GM21423 (cell line): ENCODE measurements around the gene RBM23.
A peak's percentile ranks its signal among the peaks of the same experiment; 100 is the strongest.
"Not testable (repeated sequence)": the region's sequence is repeated elsewhere in the genome, so short reads cannot be mapped to it uniquely, and the experiment has no call there.

Source experiments
- ATAC-seq: cut with Tn5 transposase; IDR thresholded peaks from one replicate; pipeline ENCODE4 v1.9.1; 2021; ENCODE audit warnings: mild to moderate bottlenecking, moderate library complexity; ENCODE audit not compliant: unreplicated experiment

The RBM23 gene

DNA sequence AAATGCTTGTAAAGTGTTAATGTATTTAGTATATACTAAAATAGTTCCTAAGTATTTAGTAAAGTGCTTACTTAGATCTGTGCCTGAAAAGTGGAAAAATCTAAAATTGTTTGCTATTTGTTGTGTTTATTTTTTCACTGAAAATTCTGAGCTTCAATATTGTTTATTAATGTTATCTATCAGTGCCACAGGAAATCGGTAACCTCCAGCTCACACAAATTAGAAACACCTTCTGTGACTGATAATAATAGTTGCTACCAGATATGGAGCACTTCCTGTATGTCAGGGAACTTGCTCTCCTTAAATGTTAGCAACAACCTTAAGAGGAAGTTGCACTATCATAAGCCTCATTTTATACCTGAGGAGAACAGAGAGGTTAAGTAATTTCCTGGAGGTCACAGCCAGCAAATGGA, 48.1 kb downstream of the RBM23 start:
- ATAC-seq: peak; percentile 24

DNA sequence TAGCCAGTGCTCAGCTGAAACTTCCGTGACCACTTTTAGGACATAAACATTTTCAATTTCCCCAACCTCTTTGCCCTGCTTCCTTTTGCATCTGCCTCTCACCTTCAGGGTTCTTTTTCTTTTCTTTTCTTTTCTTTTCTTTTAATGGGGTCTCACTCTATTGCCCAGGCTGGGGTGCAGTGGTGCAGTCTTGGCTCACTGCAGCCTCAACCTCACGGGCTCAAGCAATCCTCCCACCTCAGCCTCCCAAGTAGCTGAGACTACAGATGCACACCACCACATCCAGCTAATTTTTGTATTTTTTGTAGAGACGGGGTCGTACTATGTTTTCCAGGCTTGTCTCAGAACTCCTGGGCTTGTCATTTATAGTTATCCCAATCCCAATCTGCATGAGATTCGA, 52.1 kb downstream of the RBM23 start:
- ATAC-seq: no peak

DNA sequence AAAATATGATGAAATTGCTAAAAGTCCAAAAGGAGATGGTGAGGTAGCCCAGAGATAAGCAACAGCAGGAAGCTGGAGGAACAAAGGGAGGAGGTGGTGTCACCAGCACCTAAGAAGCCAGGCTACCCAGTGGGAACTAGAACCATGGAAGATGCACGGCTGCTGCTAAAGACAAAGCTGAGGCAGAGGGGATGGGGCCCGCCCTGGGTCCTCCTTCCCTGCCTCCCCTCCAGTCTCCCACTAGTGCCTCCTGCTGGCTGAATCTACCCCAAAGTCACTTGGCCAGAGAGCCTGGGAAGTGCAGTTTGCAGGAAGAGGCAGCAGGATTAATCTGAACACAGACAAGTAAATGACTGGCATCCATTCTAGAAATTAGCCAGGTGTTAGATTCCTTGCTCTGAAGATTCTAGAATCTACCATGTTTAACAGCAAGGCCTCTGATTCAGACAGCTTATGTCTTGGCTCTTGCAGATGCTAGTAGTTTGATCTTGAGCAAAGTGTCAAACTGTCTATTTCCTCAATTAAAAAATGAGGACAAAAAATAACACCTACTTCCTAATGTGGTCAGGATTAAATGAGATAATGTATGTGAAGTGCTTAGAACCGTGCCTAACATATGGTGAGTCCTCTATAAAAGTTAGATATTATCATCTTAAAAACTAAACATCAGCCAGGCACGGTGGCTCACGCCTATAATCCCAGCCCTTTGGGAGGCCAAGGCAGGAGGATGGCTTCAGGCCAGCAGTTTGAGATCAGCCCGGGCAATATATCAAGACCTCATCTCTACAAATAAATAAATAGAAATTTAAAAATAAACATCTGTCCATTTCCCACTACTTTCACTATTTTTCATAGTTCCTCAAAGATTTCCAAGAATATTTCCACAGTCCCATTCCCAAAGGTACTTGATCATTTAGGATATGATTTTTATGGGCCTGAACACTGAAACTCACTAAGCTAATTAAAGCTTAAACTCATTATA, 53.2 kb downstream of the RBM23 start:
- no peak for ATAC-seq

DNA sequence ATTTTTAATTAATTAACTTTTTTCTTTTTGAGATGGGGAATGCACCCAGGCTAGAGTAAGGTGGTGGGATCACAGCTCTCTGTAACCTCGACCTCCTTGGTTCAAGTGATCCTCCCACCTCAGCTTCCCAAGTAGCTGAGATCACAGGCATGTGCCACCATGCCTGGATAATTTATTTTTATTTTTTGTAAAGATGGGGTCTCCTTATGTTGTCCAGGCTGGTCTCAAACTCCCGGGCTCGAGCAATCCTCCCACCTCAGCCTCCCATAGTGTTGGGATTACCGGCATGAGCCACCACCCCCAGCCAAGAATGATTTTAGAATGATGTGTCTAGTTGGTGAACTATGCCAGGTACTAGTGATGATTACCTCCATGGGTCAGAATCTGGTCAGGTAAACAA, 54.0 kb downstream of the RBM23 start:
- ATAC-seq: no peak

GRCh38 chr14:22861651-22862050, 57.3 kb downstream of the RBM23 start:
- ATAC-seq: no peak

DNA sequence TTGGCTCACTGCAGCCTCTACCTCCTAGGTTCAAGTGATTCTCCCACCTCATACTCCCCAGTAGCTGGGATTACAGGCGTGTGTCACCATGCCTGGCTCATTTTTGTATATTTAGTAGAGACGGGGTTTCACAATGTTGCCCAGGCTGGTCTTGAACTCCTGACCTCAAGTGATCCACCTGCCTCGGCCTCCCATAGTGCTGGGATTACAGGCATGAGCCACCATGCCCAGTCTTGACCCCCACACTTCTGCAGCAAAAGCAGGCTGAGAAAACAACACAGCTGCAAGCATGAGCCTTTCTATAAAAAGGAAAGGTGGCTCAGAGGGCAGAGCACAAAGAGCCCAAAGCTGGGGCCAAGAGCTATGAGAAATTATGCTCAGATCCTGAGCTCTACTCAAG, 58.6 kb downstream of the RBM23 start:
- ATAC-seq: not testable (repeated sequence)

DNA sequence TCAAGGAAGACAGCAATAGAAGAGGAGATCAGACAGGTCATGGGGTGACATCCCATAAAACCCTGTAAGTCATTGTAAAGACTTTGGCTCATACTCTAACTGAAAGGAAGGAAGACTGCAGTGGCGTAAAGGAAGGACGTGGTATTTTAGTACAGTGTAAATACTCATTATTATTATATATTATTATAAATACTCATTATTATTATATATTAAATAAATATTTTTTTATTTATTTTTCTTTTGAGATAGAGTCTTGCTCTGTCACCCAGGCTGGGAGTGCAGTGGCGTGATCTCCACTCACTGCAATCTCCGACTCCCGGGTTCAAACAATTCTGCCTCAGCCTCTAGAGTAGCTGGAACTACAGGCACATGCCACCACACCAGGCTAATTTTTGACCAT, 62.5 kb downstream of the RBM23 start:
- ATAC-seq: no peak

DNA sequence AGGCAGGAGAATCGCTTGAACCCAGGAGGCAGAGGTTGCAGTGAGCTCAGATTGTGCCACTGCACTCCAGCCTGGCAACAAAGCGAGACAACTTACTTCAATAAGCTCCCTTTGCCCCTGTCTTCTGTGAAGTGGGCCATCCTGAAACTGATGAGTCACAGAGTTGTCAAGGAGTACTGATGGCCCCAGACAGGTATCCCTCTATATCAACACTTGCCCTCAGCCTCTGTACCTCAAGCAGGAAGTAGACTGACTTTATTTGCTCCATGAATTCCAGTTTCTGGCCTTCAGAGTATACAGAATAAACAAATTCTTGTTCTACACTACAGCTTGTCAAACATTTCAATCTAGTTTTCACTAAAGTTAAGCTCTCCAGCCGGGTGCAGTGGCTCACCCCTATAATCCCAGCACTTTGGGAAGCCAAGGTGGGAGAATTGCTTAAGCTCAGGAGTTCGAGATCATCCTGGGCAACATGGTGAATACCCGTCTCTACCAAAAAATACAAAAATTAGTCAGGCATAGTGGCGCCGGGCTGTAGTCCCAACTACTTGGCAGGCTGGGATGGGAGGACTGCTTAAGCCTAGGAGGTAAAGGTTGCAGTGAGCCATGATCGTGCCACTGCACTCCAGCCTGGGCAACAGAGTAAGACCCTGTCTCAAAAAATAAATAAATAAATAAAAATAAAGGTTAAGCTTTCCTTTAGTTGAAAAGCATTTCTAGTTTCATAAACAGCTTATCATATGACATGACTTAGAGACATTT, 63.8 kb downstream of the RBM23 start:
- ATAC-seq: no peak

- not testable (repeated sequence) for ATAC-seq
These were observed 64.7 kb downstream of the RBM23 start for GRCh38 chr14:22854296-22854695.

GRCh38 chr14:22852940-22853767, 65.8 kb downstream of the RBM23 start:
- ATAC-seq: peak; percentile 58

- ATAC-seq: no peak
These were observed 66.4 kb downstream of the RBM23 start for GRCh38 chr14:22852599-22852939.

DNA sequence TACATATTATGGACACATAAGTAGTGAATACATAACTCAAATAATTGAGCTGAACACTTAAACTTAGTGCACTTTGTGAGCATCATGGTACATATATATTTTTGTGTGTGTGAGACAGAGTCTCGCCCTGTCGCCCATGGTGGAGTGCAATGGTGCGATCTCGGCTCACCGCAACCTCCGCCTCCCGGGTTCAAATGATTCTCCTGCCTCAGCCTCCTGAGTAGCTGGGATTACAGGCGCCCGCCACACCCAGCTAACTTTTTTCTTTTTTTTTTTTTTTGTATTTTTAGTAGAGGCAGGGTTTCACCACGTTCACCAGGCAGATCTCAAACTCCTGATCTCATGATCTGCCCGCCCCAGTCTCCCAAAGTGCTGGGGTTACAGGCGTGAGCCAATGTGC, 66.8 kb downstream of the RBM23 start:
- not testable (repeated sequence) for ATAC-seq

DNA sequence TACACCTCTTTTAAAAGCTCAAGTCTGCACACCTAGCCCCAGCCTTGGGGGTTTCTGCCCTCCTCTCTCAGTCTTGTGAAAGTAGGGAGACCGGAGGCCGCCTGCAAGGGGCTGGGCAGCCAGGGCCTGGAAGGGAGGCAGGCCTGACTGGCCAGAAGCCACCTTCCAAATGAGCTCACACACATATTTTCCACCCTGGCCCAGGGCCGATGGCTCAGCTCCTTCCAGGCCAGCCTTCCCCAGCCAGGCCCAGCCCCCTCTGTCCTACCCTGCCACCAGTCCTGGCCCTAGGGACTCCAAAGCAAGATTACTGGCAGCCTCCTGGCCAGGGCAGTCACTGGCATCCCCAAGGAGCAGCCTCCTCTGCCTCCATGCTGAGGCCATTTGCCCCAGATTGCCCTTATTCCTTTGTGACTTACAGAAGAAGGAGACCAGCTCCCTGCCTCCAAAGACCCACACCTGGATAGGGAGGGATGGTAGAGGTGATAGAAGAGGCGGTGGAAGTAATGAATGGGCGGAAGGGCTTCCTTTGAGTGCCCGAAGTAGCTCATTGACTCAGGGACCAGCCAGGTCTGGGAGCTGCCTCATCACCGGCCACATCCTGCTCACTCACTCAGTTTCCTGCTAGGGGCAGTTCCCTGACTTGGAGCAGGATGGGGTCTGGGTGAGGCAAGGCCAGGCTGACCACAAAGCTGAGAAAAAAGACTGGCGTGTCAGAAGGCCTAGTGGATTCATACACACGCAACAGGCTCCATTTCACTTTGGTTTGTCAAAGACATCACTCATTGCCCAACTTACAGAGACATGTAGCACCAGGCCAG, 67.8 kb downstream of the RBM23 start:
- ATAC-seq: no peak

DNA sequence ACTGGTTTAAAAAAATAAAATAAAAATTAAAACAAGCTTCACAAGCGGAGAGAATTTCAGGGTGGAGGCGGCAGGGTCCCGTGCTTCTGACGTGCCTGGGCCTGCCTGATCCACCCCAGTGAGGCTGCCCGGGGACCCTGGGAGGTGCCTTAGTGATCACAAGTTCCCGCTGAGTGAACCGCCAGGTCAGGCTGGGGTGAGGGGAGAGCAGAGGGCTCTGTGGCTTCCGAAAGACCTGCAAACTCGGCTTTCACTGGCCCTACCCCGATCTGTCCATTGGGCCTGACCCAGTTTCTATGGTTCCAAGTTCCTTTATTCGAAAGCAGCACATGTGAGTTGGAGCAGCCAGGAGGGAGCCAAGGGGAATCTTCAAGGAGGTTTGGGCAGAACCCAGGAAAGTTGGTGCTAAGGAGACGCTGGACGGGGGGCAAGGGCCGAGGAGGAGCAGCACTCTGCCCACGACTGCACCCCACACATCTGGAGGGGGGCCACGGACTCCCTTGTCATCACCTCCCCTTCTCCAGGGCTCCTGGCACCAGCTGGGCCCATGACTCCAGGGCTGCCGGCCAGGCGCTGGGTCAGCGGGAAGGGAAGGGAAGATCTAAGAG, 69.6 kb downstream of the RBM23 start:
- ATAC-seq: no peak

DNA sequence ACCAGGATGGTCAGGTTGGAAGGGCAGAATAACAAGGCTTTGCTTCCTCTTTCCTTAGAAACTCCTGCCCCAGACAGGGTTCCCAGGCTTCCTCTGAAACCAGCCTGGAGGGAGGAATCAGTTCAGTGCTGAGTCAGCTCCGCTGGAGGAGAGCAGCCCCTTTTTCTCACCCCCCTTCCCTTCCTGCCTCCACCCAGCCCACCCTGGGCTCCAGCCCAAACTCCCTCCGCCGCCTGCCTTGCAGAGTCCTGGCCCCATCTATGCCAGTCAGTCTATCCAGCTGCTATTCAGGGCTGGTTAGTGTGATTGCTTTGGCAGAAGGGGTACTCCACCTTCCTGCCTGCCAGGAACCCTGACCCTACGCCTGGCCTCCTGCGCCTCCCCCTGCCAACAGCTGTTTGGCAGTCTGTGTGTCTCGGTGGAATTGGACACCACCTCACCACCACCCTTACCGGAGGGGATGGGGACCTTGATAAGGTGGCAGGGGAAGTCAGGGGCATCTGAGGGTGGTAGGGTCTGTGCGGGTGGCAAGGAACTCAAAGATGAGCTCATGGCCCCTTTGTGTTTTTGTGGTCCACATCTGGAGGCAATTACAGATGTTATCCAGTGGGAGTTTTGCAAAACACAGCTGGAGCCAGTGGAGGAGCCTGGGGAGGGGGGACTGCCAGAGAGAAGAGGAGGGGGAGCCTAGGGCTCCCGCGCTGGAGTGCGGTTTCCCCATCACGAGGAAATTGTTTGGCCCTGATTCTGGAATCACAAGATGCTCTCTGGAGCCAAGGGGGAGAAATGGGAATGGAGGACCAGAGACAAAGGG, 70.4 kb downstream of the RBM23 start:
- no peak for ATAC-seq

DNA sequence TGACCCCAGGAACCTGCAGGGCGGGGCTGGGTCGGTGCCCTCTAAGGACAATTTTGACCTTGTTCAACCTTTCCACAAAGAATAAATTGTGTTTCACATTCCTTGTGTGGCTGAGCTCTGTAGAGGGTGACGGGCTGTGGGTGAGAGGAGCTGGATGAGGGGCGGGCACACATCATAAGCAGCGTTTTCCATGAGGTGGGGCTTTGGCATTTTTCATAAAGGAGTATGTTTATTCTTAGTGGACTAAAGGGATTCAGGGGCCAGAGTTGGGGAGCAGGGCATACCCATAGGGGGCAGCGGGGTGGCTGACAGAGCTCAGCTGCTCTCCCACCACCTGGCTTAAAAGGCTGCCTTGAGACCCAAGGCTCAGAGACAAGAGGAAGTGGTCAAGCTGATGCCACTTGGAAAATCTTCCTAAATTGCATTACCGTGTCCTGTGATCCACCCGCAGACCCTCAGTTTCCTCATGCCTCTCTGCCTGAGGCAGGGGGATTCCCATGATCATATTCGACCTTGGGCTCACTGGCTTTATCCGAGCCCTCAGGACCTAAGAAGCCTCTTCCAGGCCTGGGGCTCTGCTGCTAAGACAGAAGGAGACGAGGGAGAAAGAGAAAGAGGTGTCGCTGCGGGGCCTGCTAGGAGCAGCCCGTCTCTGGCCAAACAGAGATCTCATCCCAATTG, 71.1 kb downstream of the RBM23 start:
- no peak for ATAC-seq

DNA sequence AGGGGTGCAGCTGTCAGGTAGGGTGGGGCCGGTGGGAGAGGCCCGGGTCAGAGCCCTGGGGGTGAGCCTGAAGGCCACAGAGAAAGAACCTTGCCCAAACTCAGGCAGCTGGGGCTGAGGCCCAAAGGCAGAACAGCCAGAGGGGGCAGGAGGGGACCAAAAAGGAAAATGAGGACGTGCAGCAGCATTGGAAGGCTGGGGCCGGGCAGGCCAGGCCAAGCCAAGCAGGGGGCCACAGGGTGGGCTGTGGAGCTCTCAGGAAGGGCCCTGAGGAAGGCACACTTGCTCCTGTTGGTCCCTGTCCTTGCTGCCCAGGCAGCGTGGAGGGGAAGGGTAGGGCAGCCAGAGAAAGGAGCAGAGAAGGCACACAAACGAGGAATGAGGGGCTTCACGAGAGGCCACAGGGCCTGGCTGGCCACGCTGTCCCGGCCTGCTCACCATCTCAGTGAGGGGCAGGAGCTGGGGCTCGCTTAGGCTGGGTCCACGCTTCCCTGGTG, 72.1 kb downstream of the RBM23 start:
- no peak for ATAC-seq
